ENCODE measurements around the gene AASDHPPT.

Gene AASDHPPT

DNA sequence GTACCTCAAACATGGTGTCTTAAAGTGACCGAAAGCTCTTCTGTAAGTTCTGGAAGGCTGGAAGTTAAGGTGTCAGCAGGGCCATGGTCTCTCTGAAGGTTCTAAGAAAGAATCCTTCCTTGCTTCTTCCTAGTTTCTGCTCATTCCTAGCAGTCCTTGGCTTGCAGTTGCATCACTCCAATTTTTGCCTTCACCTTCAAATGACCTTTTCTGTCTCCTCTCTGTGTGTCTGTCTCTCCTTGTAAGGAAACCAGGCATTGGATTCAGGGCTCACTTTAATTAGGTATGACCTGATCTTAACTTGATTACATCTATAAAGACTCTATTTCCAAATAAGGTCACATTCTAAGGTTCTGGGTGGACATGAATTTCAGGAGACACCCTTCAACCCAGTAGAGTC, 8.7 kb downstream of the AASDHPPT start:
- Histone ChIP-seq H3K9ac (no peak overlapping the region), H3K27me3 (no peaks in the 10 kb centered on the region), H3K36me3 (peaks cover 66% of the 10 kb centered on the region), H3K4me3 (no peak overlapping the region), H3K4me1 (peaks cover 21% of the 10 kb centered on the region), H4K20me1 (peaks cover 97% of the 10 kb centered on the region), H3K27ac (no peak overlapping the region), H3K9me3 (no peaks in the 10 kb centered on the region), H3K4me2 (0 out of 2 replicates have a peak overlapping the region, but pooled peaks have one; percentile 8)
- no peak for TF ChIP-seq Cebpa-rat (IDR thresholded peaks at IDR 0.05)

DNA sequence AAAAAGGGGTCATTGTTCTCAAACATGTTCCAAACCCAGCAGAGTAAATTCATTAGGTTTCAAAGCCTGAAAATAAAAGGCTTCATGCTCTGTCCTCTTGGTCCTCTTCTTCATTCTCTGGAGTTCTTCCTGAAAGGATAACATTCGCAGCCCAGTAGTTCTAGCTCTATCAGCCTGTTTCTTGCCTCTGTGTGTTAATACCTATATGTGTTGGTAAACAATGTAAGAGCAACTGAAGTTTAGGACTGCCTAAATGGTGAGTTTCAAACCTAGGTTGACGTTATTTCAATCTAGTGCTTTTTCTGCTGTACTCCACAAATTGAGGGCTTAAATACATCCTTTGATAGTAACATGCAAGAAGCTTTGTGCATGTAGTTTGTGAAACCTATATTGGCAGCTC, 9.4 kb downstream of the AASDHPPT start:
- H3K9me3 ChIP-seq, result no peaks in the 10 kb centered on the region
- no peak overlapping the region for H3K9ac ChIP-seq
- H3K36me3 ChIP-seq, result peaks cover 69% of the 10 kb centered on the region
- no peak overlapping the region for H3K27ac ChIP-seq
- 0 out of 2 replicates have a peak overlapping the region, but pooled peaks have one; percentile 8 for H3K4me2 ChIP-seq
- no peak overlapping the region for H3K4me3 ChIP-seq
- H4K20me1 ChIP-seq, result peaks cover 98% of the 10 kb centered on the region
- H3K27me3 ChIP-seq, result no peaks in the 10 kb centered on the region
- no peak for TF ChIP-seq Cebpa-rat (IDR thresholded peaks at IDR 0.05)
- peaks cover 17% of the 10 kb centered on the region for H3K4me1 ChIP-seq

DNA sequence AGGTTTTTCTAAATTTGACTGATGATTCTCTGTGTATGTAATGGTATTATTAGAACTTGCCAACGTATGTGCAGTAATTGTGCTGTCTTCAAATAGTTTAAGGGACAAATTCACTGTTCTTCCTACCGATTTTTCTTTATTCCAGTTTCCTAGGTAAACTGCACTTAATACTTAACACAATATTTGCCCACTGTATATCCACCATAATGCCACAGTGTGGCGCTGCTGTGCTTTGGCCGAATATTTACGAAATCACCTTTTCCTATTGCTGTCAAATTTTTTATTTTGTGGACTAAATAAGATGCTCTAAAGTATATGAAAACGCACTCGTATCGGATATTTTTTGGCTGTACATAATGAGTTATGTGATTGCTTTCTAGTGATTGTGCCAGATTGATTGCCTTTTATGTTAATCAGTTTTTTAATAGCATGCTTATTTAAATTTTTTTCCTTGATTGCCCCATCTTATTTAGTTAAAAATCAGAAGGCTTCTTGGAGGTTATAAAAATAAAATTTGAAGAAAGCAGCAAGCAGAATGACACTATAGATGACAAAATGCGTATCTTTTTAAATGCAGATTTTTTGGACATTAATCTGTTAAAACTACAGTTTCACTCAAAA, 10.5 kb downstream of the AASDHPPT start:
- H3K36me3 ChIP-seq, result peaks cover 69% of the 10 kb centered on the region
- no peak overlapping the region for H3K4me2 ChIP-seq
- no peak overlapping the region for H3K9ac ChIP-seq
- no peaks in the 10 kb centered on the region for H3K27me3 ChIP-seq
- no peak overlapping the region for H3K4me3 ChIP-seq
- H4K20me1 ChIP-seq, result peaks cover 99% of the 10 kb centered on the region
- no peaks in the 10 kb centered on the region for H3K9me3 ChIP-seq
- H3K4me1 ChIP-seq, result peaks cover 17% of the 10 kb centered on the region
- H3K27ac ChIP-seq, result no peak overlapping the region
- TF ChIP-seq Cebpa-rat (IDR thresholded peaks at IDR 0.05), result no peak

DNA sequence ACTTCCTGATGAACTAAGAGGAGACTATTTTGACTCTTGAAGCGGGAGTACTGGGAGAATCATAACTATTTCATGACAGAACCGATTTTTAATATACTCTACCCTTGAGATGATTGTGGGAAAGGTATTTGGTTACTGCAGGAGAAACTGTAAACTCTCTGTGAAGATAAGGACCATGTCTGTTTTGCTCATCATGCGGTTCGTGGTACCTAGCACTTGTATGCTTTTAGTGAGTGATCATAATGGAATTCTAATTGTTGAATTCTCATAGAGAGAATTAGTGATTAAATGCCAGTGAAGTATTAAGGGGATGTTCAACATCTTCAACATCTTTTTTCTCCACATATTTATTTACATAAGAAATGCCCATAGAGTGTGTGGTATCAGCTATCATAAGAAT, 11.4 kb downstream of the AASDHPPT start:
- Histone ChIP-seq H3K9me3 (no peaks in the 10 kb centered on the region), H3K27me3 (no peaks in the 10 kb centered on the region), H3K9ac (no peak overlapping the region), H3K36me3 (peaks cover 69% of the 10 kb centered on the region), H3K4me2 (no peak overlapping the region), H4K20me1 (peaks cover 99% of the 10 kb centered on the region), H3K4me1 (peaks cover 17% of the 10 kb centered on the region), H3K27ac (no peak overlapping the region), H3K4me3 (no peak overlapping the region)
- no peak for TF ChIP-seq Cebpa-rat (IDR thresholded peaks at IDR 0.05)

DNA sequence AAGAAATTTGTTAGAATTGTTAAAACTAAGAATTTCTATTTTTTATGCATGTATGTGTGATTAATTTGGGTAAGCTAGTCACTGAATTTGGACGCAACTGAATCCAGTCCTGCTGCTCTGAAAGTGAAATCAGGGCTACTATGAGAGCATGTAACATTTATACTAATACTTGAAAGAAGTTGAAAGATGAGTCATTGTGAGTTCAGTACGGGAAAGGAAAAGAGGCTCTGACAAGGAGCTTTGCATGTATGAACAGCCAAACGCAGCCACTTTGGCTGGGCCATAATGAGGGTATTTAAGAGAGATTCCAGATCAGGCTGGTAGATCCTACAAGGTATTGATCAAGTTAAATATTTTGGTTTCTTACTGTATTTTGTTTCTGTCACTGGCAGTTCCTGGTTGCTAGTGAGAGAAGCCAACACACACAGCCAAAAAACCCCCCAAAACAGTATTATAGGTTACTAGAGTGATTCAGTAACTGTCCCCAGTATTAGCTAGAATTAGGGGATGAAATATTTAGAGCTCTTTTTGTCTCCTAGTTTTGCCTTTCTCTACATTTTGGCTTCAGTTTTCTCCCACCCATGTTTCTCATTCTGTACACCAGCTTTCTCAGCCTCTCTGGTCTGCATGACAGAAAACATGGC, 14.1 kb downstream of the AASDHPPT start:
- Histone ChIP-seq H3K9me3 (no peaks in the 10 kb centered on the region), H3K36me3 (peaks cover 71% of the 10 kb centered on the region), H3K9ac (no peak overlapping the region), H3K27ac (no peak overlapping the region), H3K4me1 (peaks cover 9% of the 10 kb centered on the region), H3K4me3 (no peak overlapping the region), H4K20me1 (peaks cover 89% of the 10 kb centered on the region), H3K4me2 (no peak overlapping the region), H3K27me3 (no peaks in the 10 kb centered on the region)
- TF ChIP-seq Cebpa-rat (IDR thresholded peaks at IDR 0.05), result no peak

DNA sequence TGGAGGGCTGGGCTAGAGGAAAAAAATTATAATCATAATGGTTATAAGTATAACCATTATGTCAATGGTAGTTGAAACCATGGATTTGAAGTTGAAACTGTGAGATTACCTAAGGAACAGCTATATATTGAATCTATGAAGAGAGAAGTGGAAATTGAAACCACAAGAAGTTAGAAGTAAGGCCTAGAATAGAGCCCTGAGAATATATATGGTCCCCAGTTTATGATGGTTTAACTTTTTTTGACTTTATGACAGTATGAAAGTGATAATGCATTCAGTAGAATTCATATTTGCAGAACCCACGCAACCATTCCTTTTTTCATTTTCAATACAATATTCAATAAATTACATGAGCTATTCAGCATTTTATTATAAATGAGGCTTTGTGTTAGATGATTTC, 15.0 kb downstream of the AASDHPPT start:
- peaks cover 75% of the 10 kb centered on the region for H3K36me3 ChIP-seq
- no peaks in the 10 kb centered on the region for H3K27me3 ChIP-seq
- H3K4me3 ChIP-seq, result no peak overlapping the region
- no peak overlapping the region for H3K4me2 ChIP-seq
- no peak overlapping the region for H3K9ac ChIP-seq
- TF ChIP-seq Cebpa-rat (IDR thresholded peaks at IDR 0.05), result no peak
- H3K27ac ChIP-seq, result no peak overlapping the region
- H3K4me1 ChIP-seq, result peaks cover 2% of the 10 kb centered on the region
- no peaks in the 10 kb centered on the region for H3K9me3 ChIP-seq
- peaks cover 80% of the 10 kb centered on the region for H4K20me1 ChIP-seq

DNA sequence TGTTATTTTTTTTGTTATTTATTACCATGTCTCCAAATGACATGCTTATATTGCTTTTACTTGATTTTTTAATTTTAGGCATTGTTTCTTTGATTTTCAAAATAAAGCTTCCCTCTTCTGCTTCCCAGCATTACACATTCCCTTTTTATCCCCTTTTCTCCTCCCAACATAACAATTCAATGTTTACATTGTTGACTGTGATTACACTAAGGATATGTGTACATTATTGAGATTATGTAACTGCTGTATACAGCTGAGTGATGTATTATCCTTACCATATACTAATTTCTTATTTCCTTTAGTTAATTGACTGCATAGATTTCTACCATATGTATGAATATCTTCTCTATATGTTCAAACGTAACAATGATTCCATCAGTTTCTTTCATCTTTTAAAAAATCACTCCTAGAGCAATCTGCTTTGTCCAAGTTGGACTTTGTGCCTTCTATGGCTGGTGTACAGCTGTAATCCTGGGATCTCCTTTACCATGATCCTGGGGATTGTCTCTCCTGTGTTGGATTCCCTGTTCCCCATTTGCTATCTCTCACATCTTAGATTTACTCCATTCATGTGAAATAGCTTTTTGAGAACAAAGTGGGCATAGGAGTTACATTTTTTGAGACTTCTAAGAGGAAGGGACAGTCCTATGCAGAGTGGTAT, 21.6 kb downstream of the AASDHPPT start:
- no peak overlapping the region for H3K27ac ChIP-seq
- peaks cover 15% of the 10 kb centered on the region for H4K20me1 ChIP-seq
- no peaks in the 10 kb centered on the region for H3K27me3 ChIP-seq
- no peaks in the 10 kb centered on the region for H3K4me1 ChIP-seq
- H3K4me3 ChIP-seq, result no peak overlapping the region
- no peak overlapping the region for H3K9ac ChIP-seq
- H3K4me2 ChIP-seq, result no peak overlapping the region
- H3K36me3 ChIP-seq, result peaks cover 52% of the 10 kb centered on the region
- no peak for TF ChIP-seq Cebpa-rat (IDR thresholded peaks at IDR 0.05)
- no peaks in the 10 kb centered on the region for H3K9me3 ChIP-seq

DNA sequence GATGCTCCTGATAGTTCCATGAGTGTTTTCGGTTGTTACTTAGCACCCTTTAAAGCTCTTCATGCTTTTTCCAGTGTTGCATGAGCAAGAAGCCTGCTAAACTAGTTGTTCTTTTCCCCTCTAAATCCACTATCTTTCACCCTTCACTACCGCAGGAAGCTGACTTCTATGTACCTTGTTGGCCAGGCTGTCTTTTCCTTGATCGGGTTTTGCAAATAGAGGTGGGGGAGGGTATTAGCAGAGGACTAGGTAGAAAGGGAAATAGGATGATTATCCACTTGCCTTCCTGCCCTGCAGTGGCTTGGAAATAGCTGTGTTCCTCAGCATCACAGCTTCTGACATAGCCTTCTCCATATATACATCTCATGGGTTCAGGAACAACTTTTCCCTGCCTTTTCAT, 23.9 kb downstream of the AASDHPPT start:
- no peak overlapping the region for H3K4me3 ChIP-seq
- no peak overlapping the region for H3K27ac ChIP-seq
- no peak for TF ChIP-seq Cebpa-rat (IDR thresholded peaks at IDR 0.05)

DNA sequence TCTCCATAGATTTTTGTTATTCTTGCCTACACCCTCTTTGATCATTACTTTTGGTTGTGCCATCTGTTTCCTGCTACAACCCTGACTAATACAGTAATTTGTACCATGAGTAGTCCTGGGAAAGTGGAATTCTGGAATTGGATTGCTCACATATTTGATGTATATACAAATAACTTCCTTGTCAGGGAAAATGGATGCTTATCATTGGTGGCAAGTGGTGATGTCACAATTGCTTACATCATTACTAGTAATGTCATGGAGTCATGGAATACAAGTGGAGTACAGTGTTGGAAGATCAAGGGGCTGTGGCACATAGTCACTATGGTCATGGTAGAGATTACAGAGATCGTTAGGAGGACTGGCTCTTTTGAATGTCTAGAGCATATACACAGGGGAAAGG, 24.4 kb downstream of the AASDHPPT start:
- H3K9ac ChIP-seq, result no peak overlapping the region

More for the DNA sequence above, 23.9 kb downstream of the AASDHPPT start:
- no peak overlapping the region for H3K4me2 ChIP-seq
- no peaks in the 10 kb centered on the region; the same call in 1 of the 2 replicates for H4K20me1 ChIP-seq
- no peak overlapping the region for H3K9ac ChIP-seq
- H3K4me1 ChIP-seq, result no peaks in the 10 kb centered on the region
- no peaks in the 10 kb centered on the region for H3K9me3 ChIP-seq
- H3K27me3 ChIP-seq, result no peaks in the 10 kb centered on the region
- peaks cover 28% of the 10 kb centered on the region for H3K36me3 ChIP-seq

DNA sequence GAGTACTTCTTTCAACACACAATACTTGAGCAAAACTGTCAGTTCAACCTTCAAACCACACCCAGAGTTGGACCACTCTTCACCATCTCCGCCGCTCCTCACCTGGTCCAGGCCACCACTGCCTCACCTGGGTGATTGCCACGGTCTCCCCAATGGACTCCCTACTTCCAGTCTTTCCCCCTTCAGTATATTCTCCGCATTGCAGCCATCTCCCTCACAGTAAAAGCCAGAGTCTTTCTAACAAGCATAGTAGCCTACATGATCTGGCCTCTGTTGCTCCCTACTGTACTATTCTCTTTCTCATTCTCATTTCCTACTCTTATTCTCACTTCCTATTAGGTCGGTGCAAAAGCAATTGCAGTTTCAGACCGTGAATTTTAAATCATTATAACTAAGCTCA, 28.5 kb downstream of the AASDHPPT start:
- no peak overlapping the region for H3K27ac ChIP-seq
- H3K27me3 ChIP-seq, result no peaks in the 10 kb centered on the region
- TF ChIP-seq Cebpa-rat (IDR thresholded peaks at IDR 0.05), result no peak
- H3K4me1 ChIP-seq, result no peaks in the 10 kb centered on the region
- no peaks in the 10 kb centered on the region for H4K20me1 ChIP-seq
- no peaks in the 10 kb centered on the region for H3K9me3 ChIP-seq
- no peak overlapping the region for H3K9ac ChIP-seq
- no peaks in the 10 kb centered on the region for H3K36me3 ChIP-seq
- H3K4me2 ChIP-seq, result no peak overlapping the region
- no peak overlapping the region for H3K4me3 ChIP-seq

More for the DNA sequence above, 24.4 kb downstream of the AASDHPPT start:
- Histone ChIP-seq H3K27me3 (no peaks in the 10 kb centered on the region), H3K4me1 (no peaks in the 10 kb centered on the region), H3K36me3 (peaks cover 24% of the 10 kb centered on the region), H4K20me1 (no peaks in the 10 kb centered on the region; the same call in 1 of the 2 replicates), H3K9me3 (no peaks in the 10 kb centered on the region), H3K4me3 (no peak overlapping the region), H3K27ac (no peak overlapping the region), H3K4me2 (no peak overlapping the region)
- TF ChIP-seq Cebpa-rat (IDR thresholded peaks at IDR 0.05), result no peak

All from BLaER1 (cell line).